WTC11 (cell line): ENCODE measurements around the gene P2RX2. TPM values are rescaled to one million over a fixed set of nuclear protein-coding genes. Genes with fewer than 3 reads are reported as not detected.

ENCODE experiments used
- ATAC-seq: fragments of 200-7000 bp; cut with Tn5 transposase; 2 replicates; pipeline ENCODE4 v1.10.0; 2021; ENCODE audit warnings: mild to moderate bottlenecking, moderate library complexity
- CTCF ChIA-PET: fragments of 300-600 bp; sonication (Branson Sonifier 250); formaldehyde crosslinking; loops from one replicate; lab custom pipeline; 2021; ENCODE audit warnings: antibody characterized with exemption; lab: Charles Lee
- POLR2A ChIA-PET: fragments of 350-600 bp; sonication (Branson Sonifier 250); formaldehyde crosslinking; loops from one replicate; lab custom pipeline; 2021; ENCODE audit warnings: antibody characterized with exemption; lab: Charles Lee
- DNase-seq: peaks from one replicate; pipeline ENCODE4 v3.0.0; 2021; ENCODE audit warnings: low spot score
- H3K27ac Mint-ChIP-seq: 2 replicates; pipeline ENCODE4 v1.8.0; 2021; ENCODE audit warnings: mixed read lengths
- H3K27me3 Mint-ChIP-seq: 2 replicates; pipeline ENCODE4 v1.8.0; 2021; ENCODE audit warnings: low read depth, mild to moderate bottlenecking, moderate library complexity, mixed read lengths
- H3K36me3 Mint-ChIP-seq: 2 replicates; pipeline ENCODE4 v1.8.0; 2021; ENCODE audit warnings: mixed read lengths
- H3K4me1 Mint-ChIP-seq: 2 replicates; pipeline ENCODE4 v1.8.0; 2022; ENCODE audit warnings: mixed read lengths
- H3K4me3 Mint-ChIP-seq: 2 replicates; pipeline ENCODE4 v1.8.0; 2021; ENCODE audit warnings: mild to moderate bottlenecking, moderate library complexity, mixed read lengths
- H3K9me3 Mint-ChIP-seq: 2 replicates; pipeline ENCODE4 v1.8.0; 2021; ENCODE audit warnings: mixed read lengths
- CREM ChIP-seq: sonication (generic); formaldehyde crosslinking; IDR thresholded peaks from 2 replicates; pipeline ENCODE4 v1.8.1; 2022; ENCODE audit warnings: mild to moderate bottlenecking, missing genetic modification reagents, moderate library complexity
- CTCF ChIP-seq: fragments of 200-600 bp; IDR thresholded peaks from 2 replicates; pipeline ENCODE4 v1.8.0; 2022; ENCODE audit warnings: antibody characterized with exemption
- E2F4 ChIP-seq: sonication (generic); formaldehyde crosslinking; IDR thresholded peaks from 2 replicates; pipeline ENCODE4 v1.8.1; 2022; ENCODE audit warnings: low read depth, mild to moderate bottlenecking, moderate library complexity, missing genetic modification reagents, borderline replicate concordance
- FOXJ3 ChIP-seq: sonication (generic); formaldehyde crosslinking; IDR thresholded peaks from 2 replicates; pipeline ENCODE4 v1.9.0; 2021; ENCODE audit warnings: missing genetic modification reagents, mild to moderate bottlenecking, borderline replicate concordance
- IRF2 ChIP-seq: sonication (generic); formaldehyde crosslinking; IDR thresholded peaks from 2 replicates; pipeline ENCODE4 v1.8.0; 2022; ENCODE audit warnings: low read depth, missing genetic modification reagents, borderline replicate concordance
- MLX ChIP-seq: sonication (generic); formaldehyde crosslinking; IDR thresholded peaks from 2 replicates; pipeline ENCODE4 v1.8.1; 2023; ENCODE audit warnings: mild to moderate bottlenecking, missing genetic modification reagents, moderate library complexity
- RORB ChIP-seq: fragments of 250-450 bp; sonication (Bioruptor Pico); IDR thresholded peaks from 2 replicates; pipeline ENCODE4 v1.9.0; 2021; ENCODE audit warnings: mild to moderate bottlenecking
- SOX15 ChIP-seq: fragments of 250-450 bp; sonication (Bioruptor Pico); IDR thresholded peaks from 2 replicates; pipeline ENCODE4 v1.9.0; 2021; ENCODE audit warnings: mild to moderate bottlenecking
- TP53 ChIP-seq: sonication (generic); formaldehyde crosslinking; IDR thresholded peaks from 2 replicates; pipeline ENCODE4 v1.8.1; 2023; ENCODE audit warnings: mild to moderate bottlenecking, missing genetic modification reagents
- ZNF121 ChIP-seq: sonication (generic); formaldehyde crosslinking; IDR thresholded peaks from 2 replicates; pipeline ENCODE4 v1.8.0; 2023; ENCODE audit warnings: missing genetic modification reagents
- ZNF317 ChIP-seq: sonication (generic); formaldehyde crosslinking; IDR thresholded peaks from 2 replicates; pipeline ENCODE4 v1.8.1; 2023; ENCODE audit warnings: low read depth, mild to moderate bottlenecking, moderate library complexity, missing genetic modification reagents, borderline replicate concordance
- ZNF396 ChIP-seq: fragments of 250-450 bp; sonication (Bioruptor Pico); IDR thresholded peaks from 2 replicates; pipeline ENCODE4 v1.8.0; 2021; ENCODE audit warnings: mild to moderate bottlenecking, moderate library complexity, borderline replicate concordance
- ZNF423 ChIP-seq: fragments of 250-450 bp; sonication (Bioruptor Pico); IDR thresholded peaks from 2 replicates; pipeline ENCODE4 v2.1.2; 2022; ENCODE audit warnings: mild to moderate bottlenecking, moderate library complexity
- ZNF425 ChIP-seq: fragments of 250-450 bp; sonication (Bioruptor Pico); conservative IDR thresholded peaks from 2 replicates; pipeline ENCODE4 v1.9.0; 2021; ENCODE audit warnings: mild to moderate bottlenecking
- ZSCAN18 ChIP-seq: fragments of 250-450 bp; sonication (Bioruptor Pico); IDR thresholded peaks from 2 replicates; pipeline ENCODE4 v2.1.2; 2022; ENCODE audit warnings: mild to moderate bottlenecking, moderate library complexity
- total RNA-seq: library from RNA; stranded (reverse); gene quantifications from 3 replicates; pipeline ENCODE4 v1.2.3, GENCODE V29; 2021

Gene P2RX2
- total RNA-seq, 1 experiment from 2014 or later: 2.1 TPM

GRCh38 chr12:132595183-132595582, 23.4 kb upstream of the P2RX2 start:
- CTCF ChIA-PET: interaction anchor here (0.6 to 2.6 kb wide), 4 partner anchors 34 to 308 kb away, joined by 3 to 11 read pairs (median 4); no protein-coding TSS in a partner anchor

More at GRCh38 chr12:132595183-132595582, 23.4 kb upstream of the P2RX2 start:
- no peak overlapping the region for H3K27ac Mint-ChIP-seq
- peaks cover 5% of the 10 kb centered on the region for H3K9me3 Mint-ChIP-seq
- H3K36me3 Mint-ChIP-seq: no peaks in the 10 kb centered on the region
- H3K4me3 Mint-ChIP-seq: no peak overlapping the region
- H3K4me1 Mint-ChIP-seq: peaks cover 6% of the 10 kb centered on the region; the same call in 1 of the 2 replicates
- POLR2A ChIA-PET: no interaction called here
- peaks cover 90% of the 10 kb centered on the region for H3K27me3 Mint-ChIP-seq
- DNase-seq (no peak), ATAC-seq (no peak)
- TF ChIP-seq FOXJ3 (CRISPR knock-in tag): no peak
- TF ChIP-seq CTCF: no peak
- TF ChIP-seq IRF2 (CRISPR knock-in tag): no peak
- no peak for TF ChIP-seq ZNF317 (CRISPR knock-in tag)
- TF ChIP-seq ZNF121 (CRISPR knock-in tag): no peak
- no peak for TF ChIP-seq ZNF396 (CRISPR knock-in tag)
- no peak for TF ChIP-seq TP53 (CRISPR knock-in tag)
- no peak for TF ChIP-seq SOX15 (CRISPR knock-in tag)
- no peak for TF ChIP-seq ZNF423
- no peak for TF ChIP-seq MLX (CRISPR knock-in tag)
- no peak for TF ChIP-seq ZSCAN18 (CRISPR knock-in tag)
- no peak for TF ChIP-seq ZNF425 (CRISPR knock-in tag)
- no peak for TF ChIP-seq CREM (CRISPR knock-in tag)
- no peak for TF ChIP-seq RORB (CRISPR knock-in tag)
- TF ChIP-seq E2F4 (CRISPR knock-in tag): no peak
